ENCODE results near the gene CBFA2T3.
"Not testable (repeated sequence)": the region's sequence is repeated elsewhere in the genome, so short reads cannot be mapped to it uniquely, and the experiment has no call there.

CBFA2T3 gene

GRCh38 chr16:88894681-88895300, 82.2 kb downstream of the CBFA2T3 start:
- DNase-seq (ENCODE audit: low read depth in 1 of 2, low spot score in 1 of 2): no peak

GRCh38 chr16:88894266-88894665, 82.7 kb downstream of the CBFA2T3 start:
- DNase-seq (ENCODE audit: low read depth in 1 of 2, low spot score in 1 of 2): not testable (repeated sequence)

DNA sequence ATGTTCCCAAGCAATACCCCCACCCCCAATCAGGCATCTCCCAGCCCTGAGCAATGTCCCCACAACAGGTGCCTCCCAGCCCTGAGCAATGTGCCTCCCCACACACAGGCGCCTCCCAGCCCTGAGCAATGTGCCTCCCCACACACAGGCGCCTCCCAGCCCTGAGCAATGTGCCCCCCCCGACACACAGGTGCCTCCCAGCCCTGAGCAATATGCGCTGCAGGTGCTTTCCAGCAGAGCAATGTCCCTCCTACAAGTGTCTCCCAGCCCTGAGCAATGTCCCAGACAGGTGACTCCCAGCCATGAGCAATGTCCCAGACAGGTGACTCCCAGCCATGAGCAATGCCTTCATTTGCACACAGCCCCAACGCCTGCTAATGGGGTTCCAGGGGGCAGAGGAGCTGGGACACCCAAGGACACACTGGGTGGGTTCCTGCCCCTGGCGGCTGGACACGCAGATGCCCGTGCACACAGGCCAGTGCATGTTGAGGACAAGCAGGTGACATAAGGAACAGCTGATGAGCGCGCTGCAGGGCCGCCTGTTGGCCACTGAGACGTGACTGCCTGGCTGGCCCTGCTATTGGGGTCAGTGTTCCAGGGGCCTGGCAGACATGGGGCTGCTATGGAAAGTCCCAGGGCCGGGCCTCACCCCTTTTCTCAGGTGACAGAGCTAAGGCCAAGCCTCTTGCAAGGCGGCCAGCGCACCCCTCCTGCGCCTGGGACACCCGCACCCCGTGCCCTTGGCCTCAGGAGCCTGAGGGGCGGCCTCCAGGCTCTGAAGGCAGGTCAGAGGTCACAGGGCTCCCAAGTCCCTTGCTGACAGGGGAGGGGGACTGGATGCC, 83.7 kb downstream of the CBFA2T3 start:
- no peak for DNase-seq (ENCODE audit: low read depth in 1 of 2, low spot score in 1 of 2)

DNA sequence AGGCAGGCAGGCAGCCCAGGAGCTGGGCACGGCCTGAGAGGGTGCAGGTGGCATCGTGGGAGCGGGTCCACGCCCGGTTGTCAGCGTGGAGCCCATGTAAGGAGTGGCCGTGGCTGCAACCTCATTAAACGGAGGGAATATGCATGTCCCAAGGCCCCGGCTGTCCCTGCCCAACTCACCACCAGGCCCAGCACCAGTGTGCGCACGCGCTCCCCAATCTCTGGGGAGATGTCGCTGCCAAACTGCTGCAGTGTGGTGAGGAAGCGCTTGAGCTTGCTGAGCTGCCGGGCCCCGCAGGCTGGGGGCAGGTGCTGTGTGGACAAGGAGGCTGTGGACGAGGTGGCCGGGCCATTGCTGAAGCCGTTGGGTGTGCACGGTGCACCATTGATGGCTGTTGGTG, 84.9 kb downstream of the CBFA2T3 start:
- no peak for DNase-seq (ENCODE audit: low read depth in 1 of 2, low spot score in 1 of 2)

DNA sequence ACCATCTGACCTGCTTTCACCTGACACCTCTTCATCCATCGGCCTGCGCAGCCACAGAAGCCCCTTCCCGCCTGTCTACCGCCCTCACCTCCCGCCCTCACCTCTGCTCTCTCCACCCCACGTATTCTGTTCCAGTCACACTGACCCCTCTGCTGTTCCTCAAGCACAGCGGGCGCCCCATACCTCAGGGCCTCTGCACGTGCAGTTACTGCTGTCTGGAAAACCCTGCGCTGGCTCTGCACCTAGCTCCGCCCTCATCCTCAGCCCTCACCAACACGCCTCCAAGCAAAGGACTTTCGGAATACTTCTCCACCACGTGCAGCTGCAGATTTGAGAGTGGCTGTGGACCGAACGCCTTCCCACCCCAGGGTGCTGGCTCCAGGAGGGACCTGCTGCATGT, 85.9 kb downstream of the CBFA2T3 start:
- DNase-seq (ENCODE audit: low read depth in 1 of 2, low spot score in 1 of 2): no peak

- not testable (repeated sequence) for DNase-seq (ENCODE audit: low read depth in 1 of 2, low spot score in 1 of 2)
These were observed 87.2 kb downstream of the CBFA2T3 start for GRCh38 chr16:88889702-88890352.

- DNase-seq (ENCODE audit: low read depth in 1 of 2, low spot score in 1 of 2): no peak
These were observed 88.3 kb downstream of the CBFA2T3 start for GRCh38 chr16:88888461-88889387.

DNA sequence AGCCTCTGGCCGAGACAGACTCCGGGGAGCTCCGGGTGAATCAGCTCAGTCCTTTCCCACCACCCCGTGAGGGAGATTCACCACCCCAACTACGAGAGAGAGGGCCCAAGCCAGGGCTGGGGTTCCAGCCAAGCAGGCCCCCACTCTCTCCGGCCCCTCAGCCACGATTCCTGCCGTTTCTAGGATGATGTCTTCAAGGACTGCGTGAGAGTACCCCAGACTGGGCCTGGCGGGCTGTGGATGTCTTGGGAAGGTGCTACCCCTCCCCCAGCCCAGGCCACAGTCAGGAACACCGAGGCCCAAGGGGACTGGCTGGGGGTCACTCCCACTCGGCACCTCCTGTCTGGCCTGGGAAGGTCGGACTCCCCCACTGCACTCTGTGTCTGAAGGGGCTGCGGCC, 89.0 kb downstream of the CBFA2T3 start:
- DNase-seq (ENCODE audit: low read depth in 1 of 2, low spot score in 1 of 2): no peak

- no peak for DNase-seq (ENCODE audit: low read depth in 1 of 2, low spot score in 1 of 2)
These were observed 90.0 kb downstream of the CBFA2T3 start for GRCh38 chr16:88886845-88887521.

DNA sequence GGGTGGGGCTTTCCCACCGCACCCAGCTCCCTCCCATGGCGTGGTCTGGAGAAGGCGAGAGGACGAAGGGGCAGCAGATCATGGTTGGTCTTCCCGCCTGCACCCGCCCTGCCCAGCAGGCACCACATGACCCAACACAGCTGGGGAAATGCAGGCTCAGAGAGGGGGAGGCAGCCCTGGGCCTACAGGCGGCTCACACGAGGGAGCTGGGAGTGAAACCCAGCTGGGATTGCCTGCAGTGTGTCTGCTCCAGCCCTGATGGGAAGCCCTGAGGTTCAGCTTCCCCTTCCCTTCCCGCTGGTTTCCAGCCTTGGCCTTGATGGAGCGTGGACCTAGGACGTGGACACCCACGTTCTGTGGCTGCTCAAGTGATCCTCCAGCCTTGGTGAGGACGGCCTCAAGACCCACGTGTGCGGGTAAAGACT, 90.6 kb downstream of the CBFA2T3 start:
- DNase-seq (ENCODE audit: low read depth in 1 of 2, low spot score in 1 of 2): no peak

GRCh38 chr16:88885693-88886280, 91.2 kb downstream of the CBFA2T3 start:
- no peak for DNase-seq (ENCODE audit: low read depth in 1 of 2, low spot score in 1 of 2)

DNA sequence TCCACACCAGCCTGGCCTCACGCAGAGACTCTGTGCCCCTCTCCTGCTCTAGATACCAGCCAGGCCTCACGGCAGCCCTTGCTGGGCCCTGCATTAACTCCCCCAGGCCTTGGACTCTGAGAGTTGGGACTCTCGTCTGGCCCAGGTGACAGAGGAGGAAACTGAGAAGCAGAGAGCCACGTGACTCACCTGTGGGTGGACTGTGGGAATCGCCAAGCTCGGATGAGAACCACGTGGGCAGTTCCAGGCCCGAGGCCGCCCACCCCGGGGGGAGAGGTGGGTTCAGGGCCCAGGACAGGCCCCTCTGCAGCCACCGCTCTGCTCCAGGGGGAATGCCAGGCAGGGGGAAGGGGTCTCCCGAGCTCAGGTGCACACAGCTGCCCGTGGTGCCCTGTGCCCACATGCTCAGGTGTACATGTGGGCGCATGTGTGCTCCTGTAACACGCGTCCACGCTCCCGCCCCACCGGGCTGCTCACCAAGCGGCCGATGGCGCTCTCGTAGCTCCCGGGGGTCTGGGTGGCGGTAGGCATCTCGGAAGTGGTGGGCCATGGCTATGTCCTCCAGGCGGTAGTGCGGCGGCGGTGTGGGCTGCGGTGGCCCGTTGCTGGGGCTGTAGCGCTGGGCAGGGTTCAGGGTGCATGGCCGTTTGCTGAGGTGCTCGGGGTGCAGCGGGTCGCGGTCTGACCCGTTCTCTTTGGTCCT, 92.3 kb downstream of the CBFA2T3 start:
- DNase-seq (ENCODE audit: low read depth in 1 of 2, low spot score in 1 of 2): no peak

- no peak for DNase-seq (ENCODE audit: low read depth in 1 of 2, low spot score in 1 of 2)
These were observed 93.1 kb downstream of the CBFA2T3 start for GRCh38 chr16:88883946-88884345.

DNA sequence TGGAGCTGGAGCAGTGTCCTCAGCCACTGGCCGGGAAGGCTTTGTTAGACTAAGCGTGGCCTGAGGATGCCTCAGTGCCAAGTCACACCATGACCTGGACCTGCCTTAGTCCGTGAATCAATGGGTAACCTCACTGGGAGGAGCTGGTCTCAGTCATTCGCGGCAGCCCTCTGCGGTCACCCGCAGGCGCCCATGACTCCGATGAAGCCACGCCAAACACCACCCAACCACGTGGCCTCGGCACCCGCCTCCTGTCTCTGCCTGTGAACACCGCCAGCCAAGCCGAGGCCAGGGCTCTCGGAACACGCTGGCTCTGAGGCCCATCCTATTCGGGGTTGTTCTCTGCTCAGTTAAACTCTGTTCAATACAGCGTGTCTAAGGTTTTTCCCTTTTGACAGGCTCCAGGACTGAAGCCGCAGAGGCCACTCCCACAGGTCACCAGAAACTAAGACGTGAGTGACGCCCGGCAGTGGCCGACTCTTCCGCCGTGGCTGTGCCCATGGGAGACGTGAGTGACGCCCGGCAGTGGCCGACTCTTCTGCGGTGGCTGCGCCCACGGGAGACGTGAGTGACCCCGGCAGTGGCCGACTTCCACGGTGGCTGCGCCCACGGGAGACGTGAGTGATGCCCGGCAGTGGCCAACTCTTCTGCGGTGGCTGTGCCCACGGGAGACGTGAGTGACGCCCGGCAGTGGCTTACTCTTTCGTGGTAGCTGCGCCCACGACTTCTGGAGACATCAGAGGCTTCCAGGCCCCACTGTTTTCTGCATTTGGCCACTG, 93.7 kb downstream of the CBFA2T3 start:
- DNase-seq (ENCODE audit: low read depth in 1 of 2, low spot score in 1 of 2): no peak

GRCh38 chr16:88882358-88883030, 94.5 kb downstream of the CBFA2T3 start:
- no peak for DNase-seq (ENCODE audit: low read depth in 1 of 2, low spot score in 1 of 2)

- no peak for DNase-seq (ENCODE audit: low read depth in 1 of 2, low spot score in 1 of 2)
These were observed 95.2 kb downstream of the CBFA2T3 start for GRCh38 chr16:88881675-88882357.

GRCh38 chr16:88881007-88881615, 95.9 kb downstream of the CBFA2T3 start:
- no peak for DNase-seq (ENCODE audit: low read depth in 1 of 2, low spot score in 1 of 2)
